Kidney epithelial cell (primary cell): ENCODE data around the gene MATN1. TPM values are rescaled to one million over a fixed set of nuclear protein-coding genes. Genes with fewer than 3 reads are reported as not detected.

Experiments
- DNase-seq: peaks from one replicate; pipeline ENCODE4 v3.0.0-alpha.2; 2010; ENCODE audit warnings: low read depth
- H3K27me3 ChIP-seq: 2 replicates; pipeline ENCODE4 v1.6.0; 2011; ENCODE audit warnings: low read length; ENCODE audit not compliant: control insufficient read depth, insufficient read depth
- H3K36me3 ChIP-seq: 2 replicates; pipeline ENCODE4 v1.5.1; 2011; ENCODE audit warnings: low read length; ENCODE audit not compliant: control insufficient read depth, insufficient read depth
- H3K4me3 ChIP-seq: 2 replicates; pipeline ENCODE4 v1.5.1; 2011; ENCODE audit warnings: low read depth, mild to moderate bottlenecking, control low read depth, low read length
- total RNA-seq: library from RNA; depleted of rRNA; stranded (reverse); fragments of >200 nt; gene quantifications from 2 replicates; pipeline ENCODE4 v1.2.3, GENCODE V29; 2015
- TF ChIP-seq, protein P1 (sequence below): IDR thresholded peaks from 2 replicates; pipeline ENCODE4 v1.5.1; 2011; ENCODE audit warnings: mild to moderate bottlenecking, moderate library complexity, low read length, control low read depth, inconsistent platforms; ENCODE audit not compliant: insufficient read depth, poor library complexity, severe bottlenecking

Gene MATN1
- total RNA-seq, 1 donor from 2014 or later, result 0.04 TPM

DNA sequence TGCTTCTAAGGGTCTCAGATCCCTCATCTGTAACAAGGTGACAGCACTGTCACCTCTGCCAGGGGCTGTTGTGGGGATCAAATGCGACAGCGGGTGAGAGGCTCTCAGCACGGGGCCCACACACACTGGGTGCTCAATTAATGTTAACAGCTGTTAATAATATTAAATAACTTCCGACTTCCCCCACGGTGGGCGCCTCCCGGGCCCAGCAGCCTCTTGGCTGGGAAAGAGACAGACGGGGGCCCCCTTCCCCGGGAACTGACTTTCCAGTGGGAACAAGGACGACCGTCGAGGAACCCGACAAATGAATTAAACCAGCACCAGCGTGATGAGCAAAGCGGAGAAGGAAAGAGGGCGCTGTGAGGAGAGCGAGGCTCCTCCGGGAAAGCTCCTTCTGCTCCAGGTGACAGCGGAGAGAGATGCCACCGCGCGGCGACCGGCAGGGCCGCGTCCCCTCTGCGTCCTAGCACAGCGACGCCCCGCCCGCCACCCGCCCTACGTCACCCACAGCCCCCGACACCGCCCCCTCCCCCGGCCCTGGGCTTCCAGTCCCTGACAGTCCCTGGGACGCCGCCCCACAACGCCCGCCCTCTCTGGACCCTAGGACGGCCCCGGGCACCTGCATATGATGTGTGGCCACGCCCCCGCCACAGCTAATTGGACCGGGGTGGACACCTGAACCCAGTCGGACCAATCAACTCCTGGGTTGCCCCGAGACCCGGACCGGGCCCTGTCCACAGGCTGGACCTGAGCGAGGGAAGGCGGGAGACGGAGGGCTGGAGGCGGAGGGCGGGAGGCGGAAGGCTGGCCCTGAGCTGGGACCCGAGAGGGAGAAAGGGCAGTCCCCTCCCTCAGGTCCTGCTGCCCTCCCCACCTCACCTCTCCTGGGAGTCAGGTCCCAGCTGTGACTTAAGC, 38.2 kb downstream of the MATN1 start:
- Histone ChIP-seq H3K4me3 (no peak overlapping the region), H3K36me3 (no peaks in the 10 kb centered on the region), H3K27me3 (peaks cover 35% of the 10 kb centered on the region)
- no peak for DNase-seq
- TF ChIP-seq, protein P1, sequence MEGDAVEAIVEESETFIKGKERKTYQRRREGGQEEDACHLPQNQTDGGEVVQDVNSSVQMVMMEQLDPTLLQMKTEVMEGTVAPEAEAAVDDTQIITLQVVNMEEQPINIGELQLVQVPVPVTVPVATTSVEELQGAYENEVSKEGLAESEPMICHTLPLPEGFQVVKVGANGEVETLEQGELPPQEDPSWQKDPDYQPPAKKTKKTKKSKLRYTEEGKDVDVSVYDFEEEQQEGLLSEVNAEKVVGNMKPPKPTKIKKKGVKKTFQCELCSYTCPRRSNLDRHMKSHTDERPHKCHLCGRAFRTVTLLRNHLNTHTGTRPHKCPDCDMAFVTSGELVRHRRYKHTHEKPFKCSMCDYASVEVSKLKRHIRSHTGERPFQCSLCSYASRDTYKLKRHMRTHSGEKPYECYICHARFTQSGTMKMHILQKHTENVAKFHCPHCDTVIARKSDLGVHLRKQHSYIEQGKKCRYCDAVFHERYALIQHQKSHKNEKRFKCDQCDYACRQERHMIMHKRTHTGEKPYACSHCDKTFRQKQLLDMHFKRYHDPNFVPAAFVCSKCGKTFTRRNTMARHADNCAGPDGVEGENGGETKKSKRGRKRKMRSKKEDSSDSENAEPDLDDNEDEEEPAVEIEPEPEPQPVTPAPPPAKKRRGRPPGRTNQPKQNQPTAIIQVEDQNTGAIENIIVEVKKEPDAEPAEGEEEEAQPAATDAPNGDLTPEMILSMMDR, result no peak

DNA sequence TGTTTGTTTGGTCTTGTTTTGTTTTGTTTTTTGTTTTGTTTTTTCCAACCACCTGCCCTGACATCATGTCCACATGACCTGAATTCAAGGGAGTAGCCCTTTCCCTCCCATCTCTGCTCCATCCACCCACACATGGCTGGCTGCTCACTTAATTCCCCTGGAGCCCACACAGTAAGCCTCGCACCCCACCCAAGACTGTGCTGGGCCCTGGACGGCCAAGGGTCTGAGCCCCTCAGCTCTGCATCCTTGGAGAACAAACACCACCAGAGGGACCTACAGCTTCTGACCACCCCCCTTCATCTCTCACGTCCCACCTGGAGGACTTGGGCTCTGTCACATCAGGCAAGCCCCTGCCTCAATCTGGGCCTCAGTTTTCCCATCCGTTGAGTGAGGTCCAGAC, 39.1 kb downstream of the MATN1 start:
- H3K27me3 ChIP-seq, result peaks cover 35% of the 10 kb centered on the region

DNA sequence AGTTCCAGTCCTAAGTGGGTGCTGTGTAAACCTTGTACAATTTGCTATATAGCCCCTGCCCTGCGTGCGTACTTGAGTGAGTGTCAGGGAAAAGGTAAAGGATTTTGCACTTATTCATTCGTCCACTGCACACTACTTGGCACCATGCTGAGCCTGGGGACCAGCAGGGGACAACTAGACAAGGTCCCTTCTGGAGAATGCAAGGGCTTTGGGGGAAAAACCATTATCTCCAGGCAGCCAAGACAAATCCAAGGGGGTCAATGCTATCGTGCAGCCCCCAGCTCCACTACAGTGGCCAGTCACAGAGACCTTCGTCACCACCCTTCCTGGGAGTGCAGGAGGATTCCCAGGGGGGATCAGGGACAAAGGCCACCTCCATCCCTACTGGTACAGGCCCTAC, 39.7 kb downstream of the MATN1 start:
- Histone ChIP-seq H3K4me3 (no peak overlapping the region), H3K27me3 (peaks cover 35% of the 10 kb centered on the region), H3K36me3 (no peaks in the 10 kb centered on the region)
- no peak for DNase-seq
- TF ChIP-seq, protein P1, result no peak

More for the DNA sequence above, 39.1 kb downstream of the MATN1 start:
- no peaks in the 10 kb centered on the region for H3K36me3 ChIP-seq
- DNase-seq, result no peak
- TF ChIP-seq, protein P1, result no peak
- H3K4me3 ChIP-seq, result no peak overlapping the region

- no peak for DNase-seq
- TF ChIP-seq, protein P1, result no peak
- Histone ChIP-seq H3K36me3 (no peaks in the 10 kb centered on the region), H3K4me3 (no peak overlapping the region), H3K27me3 (peaks cover 35% of the 10 kb centered on the region)
Observed at GRCh38 chr1:30682396-30683275, 40.7 kb downstream of the MATN1 start.

GRCh38 chr1:30681782-30682181, 41.6 kb downstream of the MATN1 start:
- TF ChIP-seq, protein P1, result no peak
- no peaks in the 10 kb centered on the region for H3K36me3 ChIP-seq
- no peak overlapping the region for H3K4me3 ChIP-seq
- DNase-seq, result no peak
- H3K27me3 ChIP-seq, result peaks cover 30% of the 10 kb centered on the region
